Activated CD8-positive, alpha-beta T cell treated with anti-CD3 and anti-CD28 coated beads for 36 hours (primary cell): ENCODE measurements around the gene SLIT3. TPM values are rescaled to one million over a fixed set of nuclear protein-coding genes. Genes with fewer than 3 reads are reported as not detected.

Source experiments
- ATAC-seq: fragments of 200-7000 bp; cut with Tn5 transposase; one replicate; pipeline ENCODE4 v1.10.0; 2021; ENCODE audit warnings: mild to moderate bottlenecking, moderate library complexity
- CTCF ChIA-PET: fragments of 350-600 bp; sonication (Branson Sonifier 250); formaldehyde crosslinking; loops from one replicate; lab custom pipeline; 2021; ENCODE audit warnings: antibody characterized with exemption; lab: Charles Lee
- POLR2A ChIA-PET: fragments of 350-600 bp; sonication (Branson Sonifier 250); formaldehyde crosslinking; loops from one replicate; lab custom pipeline; 2021; ENCODE audit warnings: antibody characterized with exemption; lab: Charles Lee
- DNase-seq: peaks from one replicate; pipeline ENCODE4 v3.0.0-alpha.2; 2020
- H3K27ac Mint-ChIP-seq: one replicate; pipeline ENCODE4 v1.8.0; 2021; ENCODE audit warnings: mild to moderate bottlenecking, mixed read lengths
- H3K27me3 Mint-ChIP-seq: one replicate; pipeline ENCODE4 v1.8.0; 2021; ENCODE audit warnings: mixed read lengths
- H3K36me3 Mint-ChIP-seq: one replicate; pipeline ENCODE4 v1.8.0; 2021; ENCODE audit warnings: low read depth, mixed read lengths
- H3K4me1 Mint-ChIP-seq: one replicate; pipeline ENCODE4 v1.8.0; 2021; ENCODE audit warnings: low read depth, mixed read lengths
- H3K4me3 Mint-ChIP-seq: one replicate; pipeline ENCODE4 v1.8.0; 2021; ENCODE audit warnings: mild to moderate bottlenecking, moderate library complexity, mixed read lengths
- H3K9me3 Mint-ChIP-seq: one replicate; pipeline ENCODE4 v1.8.0; 2021; ENCODE audit warnings: mixed read lengths
- intact Hi-C: fragments of 100-400 bp; cut with micrococcal nuclease; formaldehyde crosslinking; loops from one replicate; pipeline ENCODE4 v1.10.0; 2022
- total RNA-seq, 2 experiments: library from RNA; stranded (reverse); gene quantifications; one replicate each; pipeline ENCODE4 v1.2.3, GENCODE V29; 2021
- TF ChIP-seq, protein P1 (sequence below): fragments of 200-600 bp; IDR thresholded peaks from one replicate; pipeline ENCODE4 v1.8.0; 2022; ENCODE audit warnings: antibody characterized with exemption, mild to moderate bottlenecking

The SLIT3 gene
- total RNA-seq, 2 experiments from 2014 or later, result 0.69 to 0.74 TPM

DNA sequence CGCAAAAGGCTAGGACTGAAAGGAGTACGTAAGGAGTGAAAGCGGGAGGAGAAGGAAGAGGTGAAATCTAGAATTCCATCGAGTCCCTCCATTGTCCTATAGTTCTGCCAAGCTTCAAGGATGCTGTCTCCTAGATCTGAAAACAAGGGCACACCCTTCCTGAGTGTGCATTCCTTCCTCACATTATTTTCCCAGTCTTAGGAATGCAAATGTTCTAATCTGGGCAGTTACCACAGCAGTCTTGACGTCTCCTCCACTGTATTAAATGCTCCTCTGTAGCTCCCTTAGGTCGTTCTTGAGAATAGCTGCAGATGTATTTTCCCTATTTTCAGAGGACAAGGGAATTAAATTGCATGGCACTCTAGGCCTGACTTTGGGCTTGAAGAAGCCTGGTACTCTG lies 127.6 kb downstream of the SLIT3 start:
- no peak for ATAC-seq
- Mint-ChIP-seq H3K4me3 (no peak overlapping the region), H3K27me3 (no peaks in the 10 kb centered on the region), H3K4me1 (no peaks in the 10 kb centered on the region), H3K9me3 (peaks cover 1% of the 10 kb centered on the region), H3K36me3 (peaks cover 2% of the 10 kb centered on the region), H3K27ac (no peak overlapping the region)
- TF ChIP-seq, protein P1, sequence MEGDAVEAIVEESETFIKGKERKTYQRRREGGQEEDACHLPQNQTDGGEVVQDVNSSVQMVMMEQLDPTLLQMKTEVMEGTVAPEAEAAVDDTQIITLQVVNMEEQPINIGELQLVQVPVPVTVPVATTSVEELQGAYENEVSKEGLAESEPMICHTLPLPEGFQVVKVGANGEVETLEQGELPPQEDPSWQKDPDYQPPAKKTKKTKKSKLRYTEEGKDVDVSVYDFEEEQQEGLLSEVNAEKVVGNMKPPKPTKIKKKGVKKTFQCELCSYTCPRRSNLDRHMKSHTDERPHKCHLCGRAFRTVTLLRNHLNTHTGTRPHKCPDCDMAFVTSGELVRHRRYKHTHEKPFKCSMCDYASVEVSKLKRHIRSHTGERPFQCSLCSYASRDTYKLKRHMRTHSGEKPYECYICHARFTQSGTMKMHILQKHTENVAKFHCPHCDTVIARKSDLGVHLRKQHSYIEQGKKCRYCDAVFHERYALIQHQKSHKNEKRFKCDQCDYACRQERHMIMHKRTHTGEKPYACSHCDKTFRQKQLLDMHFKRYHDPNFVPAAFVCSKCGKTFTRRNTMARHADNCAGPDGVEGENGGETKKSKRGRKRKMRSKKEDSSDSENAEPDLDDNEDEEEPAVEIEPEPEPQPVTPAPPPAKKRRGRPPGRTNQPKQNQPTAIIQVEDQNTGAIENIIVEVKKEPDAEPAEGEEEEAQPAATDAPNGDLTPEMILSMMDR, result no peak
- POLR2A ChIA-PET, result no interaction called here
- DNase-seq, result no peak
- CTCF ChIA-PET, result no interaction called here
- intact Hi-C loops, result no loop called here

DNA sequence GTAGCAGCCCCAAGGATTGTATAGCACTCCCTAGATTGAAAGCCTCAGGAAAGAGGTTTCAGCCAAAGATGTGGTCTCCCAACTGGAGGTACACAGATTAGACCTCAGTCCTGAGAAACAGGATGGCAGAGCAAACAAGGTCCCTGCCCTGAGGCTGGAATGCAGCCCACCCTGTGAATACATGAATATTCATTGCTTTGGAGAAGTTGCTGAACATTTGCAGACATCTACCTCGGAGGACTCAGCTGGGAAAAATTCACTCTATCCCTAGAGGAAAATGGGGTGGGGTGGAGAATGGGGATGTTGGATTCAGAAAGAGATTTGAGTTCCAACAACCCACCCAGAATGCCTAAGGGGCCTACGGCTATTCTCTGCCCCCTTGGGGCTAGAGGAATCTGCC lies 129.4 kb downstream of the SLIT3 start:
- Mint-ChIP-seq H3K9me3 (peaks cover 1% of the 10 kb centered on the region), H3K27me3 (no peaks in the 10 kb centered on the region), H3K36me3 (peaks cover 2% of the 10 kb centered on the region), H3K4me1 (no peaks in the 10 kb centered on the region), H3K4me3 (no peak overlapping the region), H3K27ac (no peak overlapping the region)
- DNase-seq (no peak), ATAC-seq (no peak)
- ChIA-PET CTCF (no interaction called here), POLR2A (no interaction called here)
- TF ChIP-seq, protein P1, result no peak
- intact Hi-C loops, result no loop called here

DNA sequence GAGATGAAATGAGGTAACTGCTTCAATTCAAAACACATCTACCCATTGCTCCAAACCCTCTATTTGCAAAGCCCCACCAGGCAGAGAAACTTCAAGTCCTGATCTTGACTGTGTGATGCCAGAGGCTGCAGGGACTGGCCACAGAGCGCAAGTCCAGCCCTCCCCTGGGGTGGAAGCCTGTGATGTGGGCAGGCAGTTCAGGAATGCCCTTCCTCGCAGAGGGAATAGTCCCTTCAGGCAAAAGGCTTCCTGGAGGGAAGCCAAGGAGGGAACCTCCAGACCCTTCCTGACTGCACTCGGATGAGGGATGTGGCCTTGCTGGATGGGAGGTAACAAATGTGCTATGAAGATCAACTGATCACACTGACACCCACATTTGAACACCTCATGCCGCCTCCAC lies 131.2 kb downstream of the SLIT3 start:
- Mint-ChIP-seq H3K27me3 (no peaks in the 10 kb centered on the region), H3K36me3 (peaks cover 2% of the 10 kb centered on the region)

DNA sequence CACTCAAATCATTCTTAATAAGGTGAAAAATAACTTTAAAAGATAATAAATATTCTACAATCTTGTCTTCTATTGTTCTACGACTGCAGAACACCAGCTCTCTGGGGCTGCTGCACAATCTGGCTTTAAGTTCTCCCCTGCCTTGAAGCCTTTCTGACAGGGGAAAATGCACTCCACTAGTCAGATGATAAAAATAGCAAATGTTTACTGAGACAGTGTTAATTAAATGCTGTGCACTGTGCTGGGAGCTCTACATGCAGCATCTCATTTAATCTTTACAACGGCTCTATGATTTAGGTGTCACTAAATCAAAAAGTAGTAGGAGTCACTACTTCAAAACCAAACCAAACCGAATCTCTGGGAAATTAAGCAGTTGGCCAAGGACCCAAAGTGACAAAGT lies 132.7 kb downstream of the SLIT3 start:
- intact Hi-C loops, result no loop called here
- peaks cover 2% of the 10 kb centered on the region for H3K36me3 Mint-ChIP-seq
- no peak overlapping the region for H3K27ac Mint-ChIP-seq
- TF ChIP-seq, protein P1, result no peak
- ChIA-PET POLR2A (no interaction called here), CTCF (no interaction called here)
- DNase-seq, result no peak
- ATAC-seq, result no peak
- H3K4me3 Mint-ChIP-seq, result no peak overlapping the region
- H3K9me3 Mint-ChIP-seq, result peaks cover 1% of the 10 kb centered on the region
- no peaks in the 10 kb centered on the region for H3K4me1 Mint-ChIP-seq
- H3K27me3 Mint-ChIP-seq, result no peaks in the 10 kb centered on the region

More for the DNA sequence above, 131.2 kb downstream of the SLIT3 start:
- ATAC-seq, result no peak
- Mint-ChIP-seq H3K9me3 (peaks cover 1% of the 10 kb centered on the region), H3K4me3 (no peak overlapping the region), H3K27ac (no peak overlapping the region), H3K4me1 (no peaks in the 10 kb centered on the region)
- ChIA-PET POLR2A (no interaction called here), CTCF (no interaction called here)
- intact Hi-C loops, result no loop called here
- no peak for DNase-seq
- TF ChIP-seq, protein P1, result no peak

DNA sequence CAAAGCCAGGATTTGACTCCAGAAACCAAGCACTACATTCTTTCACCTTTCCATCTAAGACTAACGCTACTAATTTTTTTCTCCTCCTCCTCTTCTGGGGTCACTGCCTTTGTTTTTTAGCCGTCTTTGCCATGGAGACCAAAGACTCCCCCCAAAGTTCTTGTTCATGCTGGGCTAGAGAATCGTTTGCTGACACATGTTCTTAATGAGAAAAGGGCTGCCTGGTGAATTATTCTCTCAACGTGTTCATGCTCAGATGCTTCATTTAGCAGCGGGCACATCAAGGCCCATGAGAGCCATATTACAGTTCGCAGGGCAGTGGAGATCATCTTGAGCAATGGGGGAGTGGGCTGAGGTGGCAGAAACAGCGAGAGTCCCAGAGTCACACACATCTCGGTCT lies 134.9 kb downstream of the SLIT3 start:
- Mint-ChIP-seq H3K4me3 (no peak overlapping the region), H3K27me3 (peaks cover 1% of the 10 kb centered on the region), H3K4me1 (no peaks in the 10 kb centered on the region), H3K9me3 (no peaks in the 10 kb centered on the region), H3K36me3 (no peaks in the 10 kb centered on the region), H3K27ac (no peak overlapping the region)
- ATAC-seq (no peak), DNase-seq (no peak)
- CTCF ChIA-PET, result no interaction called here
- intact Hi-C loops, result no loop called here
- POLR2A ChIA-PET, result no interaction called here
- TF ChIP-seq, protein P1, result no peak
